ENCODE data around the gene LRRC31. TPM values are rescaled to one million over a fixed set of nuclear protein-coding genes. Genes with fewer than 3 reads are reported as not detected.

The LRRC31 gene
- total and polyA plus RNA-seq, 4 experiments from 2014 or later = not detected

DNA sequence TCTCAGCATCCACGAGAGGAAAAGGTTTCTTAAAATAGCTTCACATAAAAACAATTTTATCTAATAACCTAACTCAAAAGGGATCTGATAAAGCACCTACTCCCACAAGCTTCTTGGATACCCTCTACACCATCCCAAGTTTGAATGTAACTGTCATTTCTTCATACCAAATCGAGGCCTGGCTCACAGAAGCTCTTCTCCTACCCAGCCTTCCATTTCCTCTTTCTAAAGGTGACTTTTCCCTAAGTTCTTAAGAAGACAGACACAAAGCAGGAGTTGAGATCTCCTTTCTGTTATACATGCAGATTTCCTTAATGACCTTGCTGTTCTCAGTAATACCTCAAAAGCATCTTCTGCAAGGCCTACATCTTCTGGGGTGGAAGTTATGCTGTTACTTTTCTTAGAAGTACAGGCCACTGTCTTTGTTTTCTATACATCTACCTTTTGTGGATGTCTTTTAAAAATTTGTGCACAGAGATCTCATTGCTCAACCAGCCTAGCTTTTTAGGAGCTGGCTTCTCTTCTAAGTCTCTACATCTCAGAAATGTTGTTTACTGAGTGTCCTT, 60.4 kb downstream of the LRRC31 start:
- Histone ChIP-seq H3K4me3 (ENCODE audit: low read length in 2 of 2) (no peak overlapping the region), H3K4me1 (ENCODE audit: insufficient read depth, low read length) (peaks cover 21% of the 10 kb centered on the region), H3K27me3 (ENCODE audit: insufficient read depth, low read length) (no peaks in the 10 kb centered on the region), H3K27ac (ENCODE audit: low read depth, low read length) (no peak overlapping the region), H3K9me3 (ENCODE audit: control insufficient read depth in 1 of 2, low read length in 2 of 2) (no peaks in the 10 kb centered on the region), H3K36me3 (ENCODE audit: insufficient read depth, low read length) (no peaks in the 10 kb centered on the region)
- no peaks in the 10 kb centered on the region for H3K27me3 Mint-ChIP-seq
- peaks cover 17 to 27% (median 18%) of the 10 kb centered on the region in 4 donors for H3K4me1 Mint-ChIP-seq
- no peaks in the 10 kb centered on the region for H3K9me3 Mint-ChIP-seq
- H3K4me3 Mint-ChIP-seq = no peak overlapping the region
- peaks cover 0 to 8% of the 10 kb centered on the region in 2 donors for H3K36me3 Mint-ChIP-seq
- ChIA-PET CTCF (ENCODE audit: partially characterized antibody) (interaction anchor here (0.7 kb wide), 1 partner anchor 158 kb away, joined by 3 read pairs; the partner anchor contains the start of gene SEC62), POLR2A (ENCODE audit: partially characterized antibody) (interaction anchor here (1.3 kb wide), 1 partner anchor 35 kb away, joined by 4 read pairs; no protein-coding TSS in a partner anchor)
- intact Hi-C loops (cut with micrococcal nuclease) = no loop called here
- H3K27ac Mint-ChIP-seq = peak overlapping the region in 2 of 7 donors; percentile 10 to 30
- DNase-seq = no peak

DNA sequence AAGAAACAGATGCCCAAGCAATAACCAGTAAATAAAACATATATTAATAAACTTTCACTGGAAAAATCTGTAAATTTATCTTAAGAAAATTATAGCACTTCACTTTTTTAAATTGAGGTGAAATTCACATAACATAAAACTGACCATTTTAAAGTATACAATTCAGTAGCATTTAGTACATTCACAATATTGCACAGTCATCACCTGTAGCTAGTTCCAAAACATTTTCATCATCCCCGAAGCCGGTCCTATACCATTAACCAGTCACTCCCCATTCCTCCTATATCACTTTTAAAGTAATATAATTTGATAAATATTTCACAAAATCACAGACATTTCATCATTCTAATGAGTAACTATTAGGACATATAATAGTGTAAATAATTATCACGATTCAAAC, 65.1 kb downstream of the LRRC31 start:
- Mint-ChIP-seq H3K9me3 (no peaks in the 10 kb centered on the region), H3K36me3 (no peaks in the 10 kb centered on the region), H3K4me3 (no peak overlapping the region), H3K27ac (no peak overlapping the region), H3K4me1 (peaks cover 0 to 4% (median under 1%) of the 10 kb centered on the region in 4 donors), H3K27me3 (no peaks in the 10 kb centered on the region)
- H3K9me3 ChIP-seq (ENCODE audit: control insufficient read depth in 1 of 2, low read length in 2 of 2) = no peaks in the 10 kb centered on the region
- no peak overlapping the region for H3K27ac ChIP-seq (ENCODE audit: low read depth, low read length)
- no peaks in the 10 kb centered on the region for H3K36me3 ChIP-seq (ENCODE audit: insufficient read depth, low read length)
- no peaks in the 10 kb centered on the region for H3K27me3 ChIP-seq (ENCODE audit: insufficient read depth, low read length)
- H3K4me1 ChIP-seq (ENCODE audit: insufficient read depth, low read length) = no peaks in the 10 kb centered on the region
- CTCF ChIA-PET (ENCODE audit: partially characterized antibody) = no interaction called here
- intact Hi-C loops (cut with micrococcal nuclease) = no loop called here
- no peak for DNase-seq
- H3K4me3 ChIP-seq (ENCODE audit: low read length in 2 of 2) = no peak overlapping the region
- POLR2A ChIA-PET (ENCODE audit: partially characterized antibody) = interaction anchor here (1.7 kb wide), 1 partner anchor 32 kb away, joined by 8 read pairs; the partner anchor contains the start of gene MYNN

DNA sequence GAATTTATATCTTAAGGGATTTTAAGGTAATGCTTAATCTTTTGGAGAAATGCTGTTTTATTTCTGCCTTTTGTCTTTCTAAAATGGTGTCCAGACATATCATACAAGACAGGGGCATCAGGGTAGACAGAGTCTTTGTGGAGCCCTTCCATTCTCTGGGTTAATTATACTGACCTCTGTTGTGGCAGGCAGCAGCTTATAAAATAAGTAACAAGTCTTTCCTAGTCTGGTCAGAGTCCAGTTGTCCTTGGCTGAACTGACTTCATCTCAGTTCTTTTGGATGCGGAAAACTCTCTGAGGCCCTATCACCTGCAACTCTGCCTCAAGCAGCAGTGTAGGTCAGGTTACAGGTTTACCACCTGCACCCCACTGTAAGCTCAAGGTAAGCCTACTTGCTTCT, 77.4 kb downstream of the LRRC31 start:
- no peak overlapping the region for H3K4me3 ChIP-seq (ENCODE audit: low read length in 2 of 2)
- Mint-ChIP-seq H3K9me3 (no peaks in the 10 kb centered on the region), H3K36me3 (peaks cover 0 to 15% of the 10 kb centered on the region in 2 donors), H3K4me1 (peaks cover 0 to 5% (median 3%) of the 10 kb centered on the region in 4 donors), H3K27ac (no peak overlapping the region), H3K4me3 (no peak overlapping the region), H3K27me3 (no peaks in the 10 kb centered on the region)
- ChIA-PET CTCF (ENCODE audit: partially characterized antibody) (no interaction called here), POLR2A (ENCODE audit: partially characterized antibody) (interaction anchor here (0.7 kb wide), 1 partner anchor 28 kb away, joined by 3 read pairs; the partner anchor contains the start of gene TERC)
- no peaks in the 10 kb centered on the region for H3K9me3 ChIP-seq (ENCODE audit: control insufficient read depth in 1 of 2, low read length in 2 of 2)
- no peaks in the 10 kb centered on the region for H3K4me1 ChIP-seq (ENCODE audit: insufficient read depth, low read length)
- intact Hi-C loops (cut with micrococcal nuclease) = no loop called here
- H3K36me3 ChIP-seq (ENCODE audit: insufficient read depth, low read length) = peaks cover 6% of the 10 kb centered on the region
- H3K27me3 ChIP-seq (ENCODE audit: insufficient read depth, low read length) = no peaks in the 10 kb centered on the region
- DNase-seq = no peak
- no peak overlapping the region for H3K27ac ChIP-seq (ENCODE audit: low read depth, low read length)

DNA sequence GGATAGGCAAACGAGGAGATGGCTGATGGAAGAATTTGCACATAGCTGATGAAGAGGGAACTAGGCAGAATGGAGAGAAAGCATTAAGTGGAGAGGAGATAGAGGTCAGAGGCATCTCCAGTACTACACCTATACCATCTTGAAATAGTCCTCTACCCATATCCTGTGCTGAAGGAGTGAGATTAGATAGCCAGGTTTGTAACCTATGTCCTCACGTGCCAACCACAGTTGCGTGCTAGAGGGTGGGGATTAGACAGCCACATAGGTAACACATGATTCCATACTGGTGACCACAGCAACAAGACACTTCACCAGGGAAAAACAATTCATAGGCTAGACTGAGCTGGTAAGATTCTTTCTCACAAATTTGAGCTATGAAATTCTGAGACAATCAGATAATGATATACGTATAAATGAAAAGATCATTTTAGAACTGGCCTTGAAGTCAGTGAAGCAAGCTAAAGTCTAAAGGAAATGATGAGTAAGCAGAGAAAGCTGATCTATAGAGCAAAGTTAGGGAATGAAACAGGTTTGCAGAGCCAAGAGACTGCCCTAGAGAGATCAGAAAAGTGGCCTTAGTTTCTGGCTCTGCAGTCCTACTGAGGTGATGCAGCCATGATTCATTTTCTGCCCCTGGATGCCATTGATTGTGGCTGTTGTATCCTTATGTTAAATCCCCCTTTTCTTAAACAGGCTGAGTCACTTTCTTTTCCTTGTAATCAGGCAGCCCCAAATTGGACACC, 78.9 kb downstream of the LRRC31 start:
- Histone ChIP-seq H3K4me3 (ENCODE audit: low read length in 2 of 2) (no peak overlapping the region), H3K27me3 (ENCODE audit: insufficient read depth, low read length) (no peaks in the 10 kb centered on the region), H3K27ac (ENCODE audit: low read depth, low read length) (no peak overlapping the region), H3K36me3 (ENCODE audit: insufficient read depth, low read length) (peaks cover 16% of the 10 kb centered on the region), H3K4me1 (ENCODE audit: insufficient read depth, low read length) (no peaks in the 10 kb centered on the region), H3K9me3 (ENCODE audit: control insufficient read depth in 1 of 2, low read length in 2 of 2) (no peaks in the 10 kb centered on the region)
- ChIA-PET POLR2A (ENCODE audit: partially characterized antibody) (no interaction called here), CTCF (ENCODE audit: partially characterized antibody) (interaction anchor here (0.9 kb wide), 1 partner anchor 18 kb away, joined by 3 read pairs; no protein-coding TSS in a partner anchor)
- Mint-ChIP-seq H3K36me3 (peaks cover 10 to 27% of the 10 kb centered on the region in 2 donors), H3K9me3 (no peaks in the 10 kb centered on the region), H3K4me1 (peaks cover 0 to 9% (median 3%) of the 10 kb centered on the region in 4 donors), H3K27me3 (no peaks in the 10 kb centered on the region), H3K4me3 (peak overlapping the region in 1 of 8 donors; percentile 8), H3K27ac (peak overlapping the region in 1 of 7 donors; percentile 10)
- DNase-seq = no peak
- intact Hi-C loops (cut with micrococcal nuclease) = no loop called here

DNA sequence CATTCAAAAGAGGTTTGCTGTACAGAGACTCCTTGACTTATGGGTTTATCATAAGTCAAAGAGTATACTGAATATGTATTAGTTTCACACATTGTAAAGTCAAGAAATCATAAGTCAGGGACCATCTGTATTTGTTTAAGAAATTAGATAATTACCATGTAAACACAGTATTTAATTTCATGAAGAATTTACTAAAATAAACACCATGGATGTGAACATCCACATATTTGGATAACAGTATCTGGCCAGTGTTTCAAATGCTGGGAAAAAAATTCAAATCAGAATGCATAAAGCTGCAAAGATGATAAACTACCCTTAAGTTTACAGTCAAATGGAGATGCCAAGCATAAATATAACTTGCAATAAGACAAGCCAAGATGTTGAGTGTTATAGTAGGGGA, 79.5 kb downstream of the LRRC31 start:
- Mint-ChIP-seq H3K36me3 (peaks cover 15 to 32% of the 10 kb centered on the region in 2 donors), H3K9me3 (no peaks in the 10 kb centered on the region), H3K4me3 (peak overlapping the region in 1 of 8 donors; percentile 8), H3K4me1 (peaks cover 0 to 10% (median 4%) of the 10 kb centered on the region in 4 donors), H3K27ac (no peak overlapping the region), H3K27me3 (no peaks in the 10 kb centered on the region)
- no peak overlapping the region for H3K4me3 ChIP-seq (ENCODE audit: low read length in 2 of 2)
- intact Hi-C loops (cut with micrococcal nuclease) = no loop called here
- no peak for DNase-seq
- peaks cover 22% of the 10 kb centered on the region for H3K36me3 ChIP-seq (ENCODE audit: insufficient read depth, low read length)
- ChIA-PET CTCF (ENCODE audit: partially characterized antibody) (no interaction called here), POLR2A (ENCODE audit: partially characterized antibody) (no interaction called here)
- H3K4me1 ChIP-seq (ENCODE audit: insufficient read depth, low read length) = no peaks in the 10 kb centered on the region
- H3K27ac ChIP-seq (ENCODE audit: low read depth, low read length) = no peak overlapping the region
- H3K9me3 ChIP-seq (ENCODE audit: control insufficient read depth in 1 of 2, low read length in 2 of 2) = no peaks in the 10 kb centered on the region
- no peaks in the 10 kb centered on the region for H3K27me3 ChIP-seq (ENCODE audit: insufficient read depth, low read length)

Other genes with a start within 250 kb of the LRRC31 start
- not detected for gene MECOM, start 206.2 kb downstream of the LRRC31 start, total RNA-seq
- under 1 TPM in 1 of 2 donors, not detected in 1; 0.80 TPM for gene MECOM, start 206.2 kb downstream of the LRRC31 start, polyA plus RNA-seq
- 10 to 100 TPM; 15.6 to 15.7 TPM for gene TERC, start 104.9 kb downstream of the LRRC31 start, total RNA-seq
- under 1 TPM in 1 of 2 donors, not detected in 1; 0.53 TPM for gene TERC, start 104.9 kb downstream of the LRRC31 start, polyA plus RNA-seq
- gene ACTRT3, start 100.4 kb downstream of the LRRC31 start, total RNA-seq = under 1 TPM in 1 of 2 experiments, not detected in 1; 0.17 TPM
- gene ACTRT3, start 100.4 kb downstream of the LRRC31 start, polyA plus RNA-seq = under 1 TPM in 1 of 2 donors, not detected in 1; 0.09 TPM
- gene MYNN, start 96.5 kb downstream of the LRRC31 start, total RNA-seq = 10 to 100 TPM; 21.1 to 23.0 TPM
- gene MYNN, start 96.5 kb downstream of the LRRC31 start, polyA plus RNA-seq = 10 to 100 TPM; 11.6 to 15.9 TPM
- gene LRRIQ4, start 57.1 kb downstream of the LRRC31 start, total RNA-seq = not detected
- gene LRRIQ4, start 57.1 kb downstream of the LRRC31 start, polyA plus RNA-seq = not detected
- gene LRRC34, start 57.0 kb downstream of the LRRC31 start, total RNA-seq = under 1 TPM; 0.33 to 0.47 TPM
- under 1 TPM; 0.38 to 0.98 TPM for gene LRRC34, start 57.0 kb downstream of the LRRC31 start, polyA plus RNA-seq
- gene SAMD7, start 41.6 kb upstream of the LRRC31 start, total RNA-seq = not detected
- not detected for gene SAMD7, start 41.6 kb upstream of the LRRC31 start, polyA plus RNA-seq
- gene SEC62, start 96.9 kb upstream of the LRRC31 start, total RNA-seq = 100 to 1,000 TPM; 127 to 136 TPM
- gene SEC62, start 96.9 kb upstream of the LRRC31 start, polyA plus RNA-seq = 100 to 1,000 TPM; 153 to 180 TPM
- 10 to 100 TPM; 13.1 to 14.9 TPM for gene GPR160, start 168.1 kb upstream of the LRRC31 start, total RNA-seq
- 10 to 100 TPM in 1 of 2 donors, 1 to 10 TPM in 1; 8.1 to 11.7 TPM for gene GPR160, start 168.1 kb upstream of the LRRC31 start, polyA plus RNA-seq

Measured in CD4-positive, alpha-beta memory T cell (primary cell).